IMR-90 (cell line): ENCODE data around the gene MAD2L2. TPM values are rescaled to one million over a fixed set of nuclear protein-coding genes. Genes with fewer than 3 reads are reported as not detected.
A peak's percentile ranks its signal among the peaks of the same experiment; 100 is the strongest.

Source experiments
- ATAC-seq: fragments of 200-7000 bp; cut with Tn5 transposase; 2 replicates; pipeline ENCODE4 v1.9.1; 2020; ENCODE audit warnings: low read depth, mild to moderate bottlenecking, moderate library complexity
- BruUV-seq: library from RNA; stranded (reverse); fragments of 400-500 nt; replicated peaks from 2 replicates; lab custom pipeline; 2021; lab: Mats Ljungman, UMichigan
- CTCF ChIA-PET: fragments of 300-600 bp; formaldehyde crosslinking; extraction: SDS; loops from one replicate; lab custom pipeline; 2021; ENCODE audit warnings: antibody characterized with exemption; lab: Yijun Ruan, JAX
- POLR2A ChIA-PET: fragments of 300-600 bp; sonication (Branson Sonifier 250); formaldehyde crosslinking; loops from one replicate; lab custom pipeline; 2022; ENCODE audit warnings: antibody characterized with exemption; ENCODE audit not compliant: unreplicated experiment; lab: Charles Lee
- DNase-seq: peaks from one replicate; pipeline ENCODE4 v3.0.0; 2013
- H2AFZ ChIP-seq: replicated peaks from 2 replicates; pipeline ENCODE3; 2013; ENCODE audit warnings: low read length, mild to moderate bottlenecking; ENCODE audit not compliant: poor library complexity
- H2AK5ac ChIP-seq: 2 replicates; pipeline ENCODE4 v1.6.1; 2013; ENCODE audit warnings: low read depth, low read length, inconsistent platforms
- H2AK9ac ChIP-seq: replicated peaks from 2 replicates; pipeline ENCODE3; 2013; ENCODE audit warnings: mild to moderate bottlenecking, low read depth, low read length, moderate library complexity; ENCODE audit not compliant: poor library complexity
- H2BK120ac ChIP-seq: 2 replicates; pipeline ENCODE4 v1.6.1; 2013; ENCODE audit warnings: low read depth, low read length, inconsistent platforms
- H2BK15ac ChIP-seq: 3 replicates; pipeline ENCODE4 v1.6.1; 2013; ENCODE audit warnings: low read depth, low read length, inconsistent platforms
- H2BK20ac ChIP-seq: 2 replicates; pipeline ENCODE4 v1.6.1; 2013; ENCODE audit warnings: low read depth, mild to moderate bottlenecking, inconsistent platforms, low read length, moderate library complexity
- H2BK5ac ChIP-seq: 2 replicates; pipeline ENCODE4 v1.6.1; 2013; ENCODE audit warnings: mild to moderate bottlenecking, low read depth, low read length, inconsistent platforms; ENCODE audit not compliant: poor library complexity, severe bottlenecking
- H3K14ac ChIP-seq: replicated peaks from 2 replicates; pipeline ENCODE4 v1.6.1; 2013; ENCODE audit warnings: low read depth, low read length, inconsistent platforms
- H3K18ac ChIP-seq: 2 replicates; pipeline ENCODE4 v1.6.1; 2013; ENCODE audit warnings: low read depth, low read length, control low read depth
- H3K23ac ChIP-seq: 2 replicates; pipeline ENCODE4 v1.6.1; 2013; ENCODE audit warnings: low read depth, low read length, inconsistent platforms
- H3K27ac ChIP-seq: 2 replicates; pipeline ENCODE4 v1.5.1; 2013; ENCODE audit warnings: mild to moderate bottlenecking, control low read depth, low read length; ENCODE audit not compliant: insufficient read depth
- H3K27me3 ChIP-seq: 2 replicates; pipeline ENCODE4 v1.6.1; 2013; ENCODE audit warnings: low read length; ENCODE audit not compliant: control insufficient read depth, insufficient read depth
- H3K36me3 ChIP-seq: 2 replicates; pipeline ENCODE4 v1.6.1; 2013; ENCODE audit warnings: low read length, mixed read lengths; ENCODE audit not compliant: control insufficient read depth, insufficient read depth
- H3K4ac ChIP-seq: 2 replicates; pipeline ENCODE4 v1.6.1; 2013; ENCODE audit warnings: low read depth, low read length, inconsistent platforms
- H3K4me1 ChIP-seq: 2 replicates; pipeline ENCODE4 v1.6.1; 2013; ENCODE audit warnings: low read length, mixed read lengths; ENCODE audit not compliant: control insufficient read depth, insufficient read depth
- H3K4me2 ChIP-seq: 2 replicates; pipeline ENCODE4 v1.6.1; 2013; ENCODE audit warnings: low read depth, mild to moderate bottlenecking, control low read depth, low read length, moderate library complexity
- H3K4me3 ChIP-seq: 2 replicates; pipeline ENCODE4 v1.5.1; 2013; ENCODE audit warnings: low read depth, mild to moderate bottlenecking, control low read depth, low read length, moderate library complexity; ENCODE audit not compliant: insufficient read depth
- H3K56ac ChIP-seq: 2 replicates; pipeline ENCODE4 v1.6.1; 2013; ENCODE audit warnings: low read length, inconsistent platforms; ENCODE audit not compliant: insufficient read depth; ENCODE audit errors: extremely low read depth
- H3K79me1 ChIP-seq, 2 experiments: 2 replicates each; pipeline ENCODE4 v1.6.1; 2013; ENCODE audit warnings: low read length in 2 of 2, inconsistent platforms in 1 of 2, low read depth in 1 of 2
- H3K9ac ChIP-seq: 2 replicates; pipeline ENCODE4 v1.6.1; 2013; ENCODE audit warnings: low read depth, low read length, control low read depth
- H3K9me1 ChIP-seq: 2 replicates; pipeline ENCODE4 v1.6.1; 2013; ENCODE audit warnings: low read length, inconsistent platforms; ENCODE audit not compliant: insufficient read depth
- H3K9me3 ChIP-seq: 2 replicates; pipeline ENCODE4 v1.6.1; 2013; ENCODE audit warnings: low read length; ENCODE audit not compliant: control insufficient read depth, insufficient read depth
- H4K20me1 ChIP-seq: 2 replicates; pipeline ENCODE4 v1.6.1; 2013; ENCODE audit warnings: low read length, inconsistent platforms; ENCODE audit not compliant: insufficient read depth
- H4K5ac ChIP-seq: 2 replicates; pipeline ENCODE4 v1.6.1; 2013; ENCODE audit warnings: mild to moderate bottlenecking, low read depth, low read length, control low read depth
- H4K8ac ChIP-seq, 2 experiments: 2 replicates each; pipeline ENCODE4 v1.6.1; 2013; ENCODE audit warnings: low read depth in 2 of 2, low read length in 2 of 2, control low read depth in 1 of 2, inconsistent platforms in 1 of 2
- H4K91ac ChIP-seq: 2 replicates; pipeline ENCODE4 v1.6.1; 2013; ENCODE audit warnings: low read depth, low read length, inconsistent platforms; ENCODE audit not compliant: insufficient read depth
- BHLHE40 ChIP-seq: fragments of 150-350 bp; IDR thresholded peaks from 2 replicates; pipeline ENCODE4 v1.6.1; 2016; ENCODE audit warnings: mild to moderate bottlenecking, low read depth, low read length
- CEBPB ChIP-seq: IDR thresholded peaks from 2 replicates; pipeline ENCODE4 v1.6.1; 2012; ENCODE audit warnings: low read depth, low read length, improper control_type of control experiment
- FOS ChIP-seq: fragments of 150-350 bp; IDR thresholded peaks from 2 replicates; pipeline ENCODE4 v1.6.1; 2016; ENCODE audit warnings: low read depth, low read length
- MAFK ChIP-seq: IDR thresholded peaks from 2 replicates; pipeline ENCODE4 v1.6.1; 2012; ENCODE audit warnings: low read depth, low read length, improper control_type of control experiment
- MXI1 ChIP-seq: IDR thresholded peaks from 2 replicates; pipeline ENCODE4 v1.6.1; 2012; ENCODE audit warnings: low read depth, mild to moderate bottlenecking, low read length, moderate library complexity, borderline replicate concordance
- NFE2L2 ChIP-seq: fragments of 150-350 bp; IDR thresholded peaks from 2 replicates; pipeline ENCODE4 v1.6.1; 2016; ENCODE audit warnings: low read depth, mild to moderate bottlenecking, low read length
- RFX5 ChIP-seq: IDR thresholded peaks from 2 replicates; pipeline ENCODE4 v1.8.0; 2012; ENCODE audit warnings: low read depth, mild to moderate bottlenecking, low read length, moderate library complexity
- WGBS, 2 experiments: methylation state at CpG; one replicate each; pipeline versions ENCODE4 v1.1.5 to v1.1.7; 2013; ENCODE audit warnings: missing lambda C conversion rate in 2 of 2; ENCODE audit not compliant: insufficient read length in 1 of 2; ENCODE audit errors: extremely low coverage in 2 of 2; 5-methylcytosine and 5-hydroxymethylcytosine counted together
- dilution Hi-C: fragments of 300-500 bp; cut with HindIII; formaldehyde crosslinking; loops from one replicate; pipeline ENCODE4 v1.14.3; 2018; ENCODE audit warnings: low sequenced_read_pairs; ENCODE audit not compliant: unreplicated experiment
- in situ Hi-C: fragments of 300-500 bp; cut with MboI; formaldehyde crosslinking; loops from 3 replicates; pipeline ENCODE4 v1.14.3; 2019; ENCODE audit warnings: low sequenced_read_pairs, inconsistent platforms, mixed read lengths
- intact Hi-C: fragments of 100-400 bp; cut with micrococcal nuclease; formaldehyde crosslinking; loops from 2 replicates; pipeline ENCODE4 v1.10.0; 2022
- polyA plus RNA-seq, 3 experiments: library from polyadenylated mRNA; depleted of rRNA; stranded (reverse); fragments of >200 nt; gene quantifications; 2 replicates each; pipeline ENCODE4 v1.2.3, GENCODE V29; 2012; ENCODE audit warnings: low replicate concordance in 1 of 3
- total RNA-seq: library from RNA; depleted of rRNA; stranded (reverse); fragments of >200 nt; gene quantifications from 2 replicates; pipeline ENCODE4 v1.2.3, GENCODE V29; 2012
- TF ChIP-seq, protein P1 (sequence below): fragments of 150-350 bp; IDR thresholded peaks from 2 replicates; pipeline ENCODE4 v1.6.1; 2016; ENCODE audit warnings: low read depth, mild to moderate bottlenecking, low read length, moderate library complexity, borderline replicate concordance
- TF ChIP-seq, protein P2 (sequence below): conservative IDR thresholded peaks from 2 replicates; pipeline ENCODE4 v1.5.1; 2012; ENCODE audit warnings: mild to moderate bottlenecking, low read depth, low read length, improper control_type of control experiment

MAD2L2 gene
- total and polyA plus RNA-seq, 2 of the 4 experiments (the other 2 are of a cell fraction) = 44.6 to 70.9 TPM

DNA sequence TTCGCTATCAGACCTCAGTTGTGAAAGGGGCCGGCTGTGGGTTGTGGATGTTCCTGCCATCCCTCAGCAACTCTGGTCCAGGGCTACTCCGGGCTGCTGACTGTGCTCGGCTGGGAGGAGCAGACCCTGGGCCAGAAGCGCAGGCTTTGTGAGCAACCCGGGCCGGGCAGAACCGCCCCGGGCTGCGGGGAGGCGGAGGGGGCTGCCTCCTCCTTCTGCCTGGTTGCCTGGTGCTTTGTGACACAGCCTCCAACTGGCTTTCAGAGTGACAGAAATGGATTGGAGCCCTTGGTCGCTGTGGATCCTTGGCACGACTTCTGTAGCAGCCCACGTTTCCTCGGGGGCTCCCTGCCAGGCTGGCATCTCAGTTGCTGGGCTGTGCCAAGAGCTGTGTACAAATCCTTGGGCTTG, 20.6 kb upstream of the MAD2L2 start:
- H2BK5ac ChIP-seq = no peak overlapping the region
- in situ Hi-C loops = no loop called here
- H3K27me3 ChIP-seq = peaks cover 73% of the 10 kb centered on the region
- peak; percentile 53 for ATAC-seq
- 12% methylated on average over 9 of the region's 15 CpGs; no CpG with 5 or more reads in 1 of the 2 experiments for WGBS, 2 experiments
- H4K8ac ChIP-seq = no peak overlapping the region
- dilution Hi-C loops = no loop called here
- no peak overlapping the region for H2AK5ac ChIP-seq
- no peaks in the 10 kb centered on the region for H3K9me3 ChIP-seq
- no peak overlapping the region for H3K18ac ChIP-seq
- H4K91ac ChIP-seq = no peak overlapping the region
- intact Hi-C loops = no loop called here
- H2BK20ac ChIP-seq = no peak overlapping the region
- no peaks in the 10 kb centered on the region for H3K36me3 ChIP-seq
- H3K9ac ChIP-seq = no peak overlapping the region
- no peak overlapping the region for H4K5ac ChIP-seq
- H3K14ac ChIP-seq = no peak overlapping the region
- H4K20me1 ChIP-seq = no peaks in the 10 kb centered on the region
- CTCF ChIA-PET = no interaction called here
- H2AFZ ChIP-seq = peak overlapping the region; percentile 73
- H3K27ac ChIP-seq = no peak overlapping the region
- no peaks in the 10 kb centered on the region for H3K79me1 ChIP-seq
- H3K23ac ChIP-seq = no peak overlapping the region
- POLR2A ChIA-PET = no interaction called here
- no peak overlapping the region for H3K4ac ChIP-seq
- no peaks in the 10 kb centered on the region; the same call in 1 of the 2 replicates for H3K4me1 ChIP-seq
- H3K9me1 ChIP-seq = peaks cover 4% of the 10 kb centered on the region
- H2BK120ac ChIP-seq = no peak overlapping the region
- no peak for TF ChIP-seq RFX5
- TF ChIP-seq CEBPB = no peak
- TF ChIP-seq MXI1 = no peak
- TF ChIP-seq, protein P1, sequence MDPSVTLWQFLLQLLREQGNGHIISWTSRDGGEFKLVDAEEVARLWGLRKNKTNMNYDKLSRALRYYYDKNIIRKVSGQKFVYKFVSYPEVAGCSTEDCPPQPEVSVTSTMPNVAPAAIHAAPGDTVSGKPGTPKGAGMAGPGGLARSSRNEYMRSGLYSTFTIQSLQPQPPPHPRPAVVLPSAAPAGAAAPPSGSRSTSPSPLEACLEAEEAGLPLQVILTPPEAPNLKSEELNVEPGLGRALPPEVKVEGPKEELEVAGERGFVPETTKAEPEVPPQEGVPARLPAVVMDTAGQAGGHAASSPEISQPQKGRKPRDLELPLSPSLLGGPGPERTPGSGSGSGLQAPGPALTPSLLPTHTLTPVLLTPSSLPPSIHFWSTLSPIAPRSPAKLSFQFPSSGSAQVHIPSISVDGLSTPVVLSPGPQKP = no peak
- TF ChIP-seq BHLHE40 = no peak
- no peak for TF ChIP-seq FOS
- TF ChIP-seq, protein P2, sequence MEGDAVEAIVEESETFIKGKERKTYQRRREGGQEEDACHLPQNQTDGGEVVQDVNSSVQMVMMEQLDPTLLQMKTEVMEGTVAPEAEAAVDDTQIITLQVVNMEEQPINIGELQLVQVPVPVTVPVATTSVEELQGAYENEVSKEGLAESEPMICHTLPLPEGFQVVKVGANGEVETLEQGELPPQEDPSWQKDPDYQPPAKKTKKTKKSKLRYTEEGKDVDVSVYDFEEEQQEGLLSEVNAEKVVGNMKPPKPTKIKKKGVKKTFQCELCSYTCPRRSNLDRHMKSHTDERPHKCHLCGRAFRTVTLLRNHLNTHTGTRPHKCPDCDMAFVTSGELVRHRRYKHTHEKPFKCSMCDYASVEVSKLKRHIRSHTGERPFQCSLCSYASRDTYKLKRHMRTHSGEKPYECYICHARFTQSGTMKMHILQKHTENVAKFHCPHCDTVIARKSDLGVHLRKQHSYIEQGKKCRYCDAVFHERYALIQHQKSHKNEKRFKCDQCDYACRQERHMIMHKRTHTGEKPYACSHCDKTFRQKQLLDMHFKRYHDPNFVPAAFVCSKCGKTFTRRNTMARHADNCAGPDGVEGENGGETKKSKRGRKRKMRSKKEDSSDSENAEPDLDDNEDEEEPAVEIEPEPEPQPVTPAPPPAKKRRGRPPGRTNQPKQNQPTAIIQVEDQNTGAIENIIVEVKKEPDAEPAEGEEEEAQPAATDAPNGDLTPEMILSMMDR = no peak
- no peak for TF ChIP-seq MAFK
- TF ChIP-seq NFE2L2 = no peak
- H2AK9ac ChIP-seq = no peak overlapping the region
- no peak overlapping the region for H3K56ac ChIP-seq
- no peak overlapping the region for H3K4me3 ChIP-seq
- no peak overlapping the region; the same call in 1 of the 2 replicates for H3K4me2 ChIP-seq
- H2BK15ac ChIP-seq = no peak overlapping the region
- no TSS peak for BruUV-seq
- no peak for DNase-seq
